GM18868 (cell line): Measurements from ENCODE around the gene GBF1.

Experiments used
- ATAC-seq: cut with Tn5 transposase; IDR thresholded peaks from one replicate; pipeline ENCODE4 v1.9.1; 2021; ENCODE audit warnings: mild to moderate bottlenecking, moderate library complexity; ENCODE audit not compliant: unreplicated experiment

Gene GBF1

DNA sequence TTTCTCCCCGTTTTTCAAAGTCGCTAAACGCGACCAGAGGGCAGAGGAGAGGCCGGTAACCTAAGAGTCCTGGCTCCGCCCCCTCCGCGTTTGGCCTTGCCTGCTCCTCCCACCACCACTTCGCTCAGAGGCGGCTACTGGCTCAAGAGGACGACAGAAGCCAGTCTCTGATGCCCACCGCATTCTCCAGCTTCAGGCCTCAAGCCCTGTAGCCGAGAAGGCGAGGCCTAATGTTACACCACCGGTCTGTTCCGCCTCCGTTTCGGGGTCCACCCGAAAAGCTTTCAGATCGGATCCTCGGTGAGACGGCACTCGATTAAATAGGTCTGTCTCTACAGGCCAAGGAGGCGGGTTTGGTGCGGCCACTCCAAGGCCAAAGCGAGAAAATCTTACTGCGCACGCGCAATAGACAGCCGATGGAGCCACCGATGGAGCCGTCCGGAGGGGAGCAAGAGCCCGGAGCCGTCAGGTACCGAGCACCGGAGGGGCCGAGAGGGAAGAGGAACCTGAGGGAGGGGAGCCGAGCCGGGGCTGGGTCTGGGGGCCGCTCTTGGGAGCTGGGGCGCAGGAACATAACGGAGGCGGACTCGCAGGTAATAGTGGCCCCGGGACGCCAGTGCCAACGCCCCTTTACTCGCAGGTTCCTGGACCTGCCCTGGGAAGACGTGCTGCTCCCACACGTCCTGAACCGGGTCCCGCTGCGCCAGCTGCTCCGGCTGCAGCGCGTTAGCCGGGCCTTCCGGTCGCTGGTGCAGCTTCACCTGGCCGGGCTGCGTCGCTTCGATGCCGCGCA lies 175.6 kb downstream of the GBF1 start, which contains the start of gene FBXL15:
Gene FBXL15, plus strand, starts transcription at position 123 of the 793 bp plus-strand sequence. Its CDS starts 294 bp downstream, at position 417.
- peak; percentile 70 for ATAC-seq

GRCh38 chr10:102421507-102421756 lies 176.1 kb downstream of the GBF1 start:
- no peak for ATAC-seq

- ATAC-seq: no peak
Measured at GRCh38 chr10:102421757-102422512, 176.6 kb downstream of the GBF1 start.

DNA sequence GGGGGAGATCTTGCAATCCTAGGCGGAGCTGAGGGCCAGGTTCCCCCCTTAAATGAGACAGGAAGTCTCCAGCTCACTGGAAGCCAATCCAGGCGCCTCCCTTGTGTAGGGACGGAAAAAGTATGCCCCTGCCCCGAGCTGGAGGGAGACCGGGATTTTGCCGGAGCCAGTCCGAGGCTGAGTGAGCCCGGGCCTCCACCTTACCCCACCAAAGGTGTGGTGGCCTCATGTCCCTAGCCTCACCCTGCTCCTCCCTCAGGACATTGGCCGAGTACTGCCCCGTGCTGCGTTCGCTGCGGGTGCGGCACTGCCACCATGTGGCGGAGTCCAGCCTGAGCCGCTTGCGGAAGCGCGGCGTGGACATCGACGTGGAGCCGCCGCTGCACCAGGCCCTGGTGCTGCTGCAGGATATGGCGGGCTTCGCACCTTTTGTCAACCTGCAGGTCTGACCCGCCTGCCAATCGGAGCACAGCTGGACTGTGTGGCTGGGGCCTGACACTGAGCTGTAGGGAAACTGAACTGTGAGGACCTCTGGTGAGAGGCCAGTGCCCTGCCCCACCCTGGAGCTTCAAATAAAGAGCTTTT lies 177.3 kb downstream of the GBF1 start:
- ATAC-seq: no peak

- no peak for ATAC-seq
Measured at GRCh38 chr10:102423372-102423968, 178.1 kb downstream of the GBF1 start.

- ATAC-seq: no peak
Measured at GRCh38 chr10:102424145-102424544, 178.8 kb downstream of the GBF1 start.

- ATAC-seq: no peak
Measured at GRCh38 chr10:102424916-102425315, 179.6 kb downstream of the GBF1 start.

- no peak for ATAC-seq
Measured at GRCh38 chr10:102425444-102425843, 180.1 kb downstream of the GBF1 start.

GRCh38 chr10:102426803-102427287 lies 181.5 kb downstream of the GBF1 start:
- ATAC-seq: no peak

GRCh38 chr10:102429468-102429867 lies 184.1 kb downstream of the GBF1 start:
- ATAC-seq: no peak

DNA sequence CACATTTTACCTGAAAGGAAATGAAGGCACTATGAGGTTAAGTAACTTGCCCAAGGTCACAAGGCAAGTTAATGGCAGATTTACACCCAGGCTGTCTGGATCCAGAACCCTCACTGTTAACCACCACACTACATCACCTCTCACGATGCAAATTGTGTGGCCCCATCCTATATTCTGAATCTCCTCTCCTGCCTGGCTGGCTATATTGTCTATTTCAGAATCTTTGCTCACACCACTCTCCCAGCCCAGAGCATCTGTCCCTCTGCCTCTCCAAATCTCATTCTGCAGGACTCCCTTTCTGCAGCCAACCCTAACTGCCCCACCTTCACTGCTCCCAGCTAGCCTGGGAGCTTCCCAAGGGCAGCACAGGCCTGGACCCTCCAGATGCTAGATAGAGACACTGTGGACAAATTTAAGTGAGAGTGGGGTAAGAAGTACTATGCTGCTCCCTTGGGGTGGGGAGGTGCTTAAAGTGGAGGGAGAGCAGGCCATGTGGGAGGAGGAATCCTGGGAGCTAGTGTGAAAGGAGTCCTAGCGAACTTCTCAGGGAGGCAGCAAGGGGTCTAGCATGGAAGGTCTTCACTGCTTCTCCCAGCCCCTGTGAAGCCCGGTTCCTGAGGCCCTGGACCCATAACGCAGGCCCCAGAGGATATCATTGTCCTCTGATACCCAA lies 186.3 kb downstream of the GBF1 start:
- ATAC-seq: no peak
